Progenitor cell of endocrine pancreas (in vitro differentiated cells): Measurements from ENCODE around the gene KRT16. TPM values are rescaled to one million over a fixed set of nuclear protein-coding genes. Genes with fewer than 3 reads are reported as not detected.
"Not testable (repeated sequence)": the region's sequence is repeated elsewhere in the genome, so short reads cannot be mapped to it uniquely, and the experiment has no call there.

ENCODE experiments used
- DNase-seq: peaks from one replicate; pipeline ENCODE4 v3.0.0; 2021; ENCODE audit warnings: low spot score; ENCODE audit not compliant: unreplicated experiment
- H3K27ac Mint-ChIP-seq: 2 replicates; pipeline ENCODE4 v1.8.0; 2021; ENCODE audit warnings: mild to moderate bottlenecking, moderate library complexity, mixed read lengths
- H3K27me3 Mint-ChIP-seq: 2 replicates; pipeline ENCODE4 v1.8.0; 2021; ENCODE audit warnings: mixed read lengths
- H3K36me3 Mint-ChIP-seq: 2 replicates; pipeline ENCODE4 v1.8.0; 2022; ENCODE audit warnings: mixed read lengths; ENCODE audit not compliant: insufficient read depth
- H3K4me1 Mint-ChIP-seq: 2 replicates; pipeline ENCODE4 v1.8.0; 2021; ENCODE audit warnings: low read depth, mixed read lengths
- H3K4me3 Mint-ChIP-seq: 2 replicates; pipeline ENCODE4 v1.8.0; 2021; ENCODE audit warnings: low read depth, mild to moderate bottlenecking, moderate library complexity, mixed read lengths
- H3K9me3 Mint-ChIP-seq: 2 replicates; pipeline ENCODE4 v1.8.0; 2021; ENCODE audit warnings: low read depth, mixed read lengths
- CTCF ChIP-seq: fragments of 200-600 bp; sonication (generic); IDR thresholded peaks from one replicate; pipeline ENCODE4 v1.5.0; 2021; ENCODE audit warnings: antibody characterized with exemption, mild to moderate bottlenecking; ENCODE audit not compliant: unreplicated experiment
- total RNA-seq: library from RNA; stranded (reverse); gene quantifications from 2 replicates; pipeline ENCODE4 v1.2.1, GENCODE V29; 2021

Gene KRT16
- total RNA-seq, 1 donor from 2014 or later, result not detected

- no peaks in the 10 kb centered on the region for H3K9me3 Mint-ChIP-seq
- no peak overlapping the region for H3K27ac Mint-ChIP-seq
- no peaks in the 10 kb centered on the region for H3K36me3 Mint-ChIP-seq
- no peak overlapping the region for H3K4me3 Mint-ChIP-seq
- no peak for TF ChIP-seq CTCF
- no peak for DNase-seq
- H3K27me3 Mint-ChIP-seq, result peaks cover 16% of the 10 kb centered on the region
- peaks cover under 1% of the 10 kb centered on the region for H3K4me1 Mint-ChIP-seq
Measured at GRCh38 chr17:41614098-41614497, 1.5 kb upstream of the KRT16 start.

- no peaks in the 10 kb centered on the region for H3K4me1 Mint-ChIP-seq
- H3K9me3 Mint-ChIP-seq, result no peaks in the 10 kb centered on the region
- no peak overlapping the region for H3K27ac Mint-ChIP-seq
- no peak for DNase-seq
- H3K4me3 Mint-ChIP-seq, result no peak overlapping the region
- TF ChIP-seq CTCF, result no peak
- H3K27me3 Mint-ChIP-seq, result peaks cover 21% of the 10 kb centered on the region
- H3K36me3 Mint-ChIP-seq, result no peaks in the 10 kb centered on the region
Measured at GRCh38 chr17:41613277-41614082, 913 bp upstream of the KRT16 start.

- H3K27ac Mint-ChIP-seq, result no peak overlapping the region
- DNase-seq, result no peak
- H3K36me3 Mint-ChIP-seq, result peaks cover 5% of the 10 kb centered on the region
- H3K9me3 Mint-ChIP-seq, result peaks cover 13% of the 10 kb centered on the region
- H3K4me3 Mint-ChIP-seq, result no peak overlapping the region
- H3K4me1 Mint-ChIP-seq, result no peaks in the 10 kb centered on the region
- TF ChIP-seq CTCF, result no peak
- peaks cover 21% of the 10 kb centered on the region for H3K27me3 Mint-ChIP-seq
Measured at GRCh38 chr17:41610965-41611640, 1.5 kb downstream of the KRT16 start.

GRCh38 chr17:41610061-41610517, 2.5 kb downstream of the KRT16 start:
- Mint-ChIP-seq H3K27me3 (peaks cover 21% of the 10 kb centered on the region), H3K9me3 (peaks cover 16% of the 10 kb centered on the region)
- H3K4me1 Mint-ChIP-seq, H3K27ac Mint-ChIP-seq, DNase-seq, H3K4me3 Mint-ChIP-seq, H3K36me3 Mint-ChIP-seq: not testable (repeated sequence)
- TF ChIP-seq CTCF, result peak; percentile 56

- H3K4me3 Mint-ChIP-seq, H3K36me3 Mint-ChIP-seq, DNase-seq, H3K4me1 Mint-ChIP-seq, H3K27ac Mint-ChIP-seq: not testable (repeated sequence)
- Mint-ChIP-seq H3K27me3 (peaks cover 21% of the 10 kb centered on the region), H3K9me3 (peaks cover 16% of the 10 kb centered on the region)
Measured at GRCh38 chr17:41606930-41607329, 5.6 kb downstream of the KRT16 start.
